ENCODE measurements around the gene SLC22A23.

The SLC22A23 gene

DNA sequence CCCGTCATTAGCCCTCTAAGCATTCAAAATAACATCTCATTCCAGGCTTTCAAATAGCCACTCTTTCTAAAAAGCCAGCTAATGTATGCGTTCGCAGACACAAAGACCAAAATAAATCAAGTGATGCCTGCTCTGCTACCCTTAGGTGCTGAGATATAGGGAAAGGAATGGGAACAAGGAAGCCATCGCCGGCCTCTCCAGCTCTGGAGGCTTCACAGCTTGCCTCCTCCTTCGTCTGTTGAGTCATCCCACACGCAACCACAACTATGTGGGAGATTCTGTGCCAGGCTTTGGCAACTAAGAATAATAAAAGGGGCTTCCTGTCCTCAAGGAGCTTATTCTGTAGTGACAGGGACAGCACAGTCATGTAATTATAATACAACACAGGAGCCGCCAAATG lies 27.3 kb upstream of the SLC22A23 start:
- peaks cover 15% of the 10 kb centered on the region for H3K9me3 Mint-ChIP-seq
- no peak overlapping the region for H3K4me3 Mint-ChIP-seq
- H3K4me1 Mint-ChIP-seq, result no peaks in the 10 kb centered on the region
- no peak overlapping the region for H3K27ac Mint-ChIP-seq
- H3K36me3 Mint-ChIP-seq, result peaks cover 10% of the 10 kb centered on the region
- peaks cover 12% of the 10 kb centered on the region for H3K27me3 Mint-ChIP-seq

- H3K27ac Mint-ChIP-seq, result no peak overlapping the region
- peaks cover 10% of the 10 kb centered on the region for H3K36me3 Mint-ChIP-seq
- H3K9me3 Mint-ChIP-seq, result peaks cover 15% of the 10 kb centered on the region
- H3K4me3 Mint-ChIP-seq, result no peak overlapping the region
- H3K27me3 Mint-ChIP-seq, result peaks cover 10% of the 10 kb centered on the region
- no peaks in the 10 kb centered on the region for H3K4me1 Mint-ChIP-seq
Observed at GRCh38 chr6:3483675-3484074, 26.8 kb upstream of the SLC22A23 start.

GRCh38 chr6:3482869-3483268 lies 26.0 kb upstream of the SLC22A23 start:
- peaks cover 15% of the 10 kb centered on the region for H3K9me3 Mint-ChIP-seq
- H3K4me3 Mint-ChIP-seq, result no peak overlapping the region
- no peak overlapping the region for H3K27ac Mint-ChIP-seq
- peaks cover 10% of the 10 kb centered on the region for H3K36me3 Mint-ChIP-seq
- H3K4me1 Mint-ChIP-seq, result no peaks in the 10 kb centered on the region
- peaks cover 10% of the 10 kb centered on the region for H3K27me3 Mint-ChIP-seq

DNA sequence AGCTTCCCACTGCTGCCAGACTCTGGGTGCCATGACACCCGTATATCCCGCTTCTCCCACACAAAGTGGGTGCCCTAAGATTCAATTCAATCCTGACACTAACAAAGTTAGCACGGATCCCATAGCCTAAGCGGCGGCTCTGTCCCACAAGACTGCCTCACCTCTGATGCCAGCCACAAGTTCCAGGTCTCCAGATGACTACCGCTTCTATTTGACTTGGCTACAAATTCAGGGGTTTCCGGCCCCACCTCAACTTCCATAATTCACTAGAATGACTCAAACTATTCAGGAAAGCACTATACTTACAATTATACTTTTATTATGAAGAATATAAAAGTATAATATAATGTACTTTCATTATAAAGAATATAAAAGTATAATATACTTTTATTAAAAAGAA lies 24.8 kb upstream of the SLC22A23 start:
- H3K27ac Mint-ChIP-seq, result no peak overlapping the region
- H3K4me3 Mint-ChIP-seq, result no peak overlapping the region
- H3K27me3 Mint-ChIP-seq, result peaks cover 10% of the 10 kb centered on the region
- peaks cover 15% of the 10 kb centered on the region for H3K9me3 Mint-ChIP-seq
- no peaks in the 10 kb centered on the region for H3K4me1 Mint-ChIP-seq
- peaks cover 10% of the 10 kb centered on the region for H3K36me3 Mint-ChIP-seq

- H3K27ac Mint-ChIP-seq, result no peak overlapping the region
- H3K4me1 Mint-ChIP-seq, result no peaks in the 10 kb centered on the region
- peaks cover 10% of the 10 kb centered on the region for H3K36me3 Mint-ChIP-seq
- H3K27me3 Mint-ChIP-seq, result peaks cover 10% of the 10 kb centered on the region
- peaks cover 15% of the 10 kb centered on the region for H3K9me3 Mint-ChIP-seq
- no peak overlapping the region for H3K4me3 Mint-ChIP-seq
Observed at GRCh38 chr6:3480009-3480408, 23.2 kb upstream of the SLC22A23 start.

DNA sequence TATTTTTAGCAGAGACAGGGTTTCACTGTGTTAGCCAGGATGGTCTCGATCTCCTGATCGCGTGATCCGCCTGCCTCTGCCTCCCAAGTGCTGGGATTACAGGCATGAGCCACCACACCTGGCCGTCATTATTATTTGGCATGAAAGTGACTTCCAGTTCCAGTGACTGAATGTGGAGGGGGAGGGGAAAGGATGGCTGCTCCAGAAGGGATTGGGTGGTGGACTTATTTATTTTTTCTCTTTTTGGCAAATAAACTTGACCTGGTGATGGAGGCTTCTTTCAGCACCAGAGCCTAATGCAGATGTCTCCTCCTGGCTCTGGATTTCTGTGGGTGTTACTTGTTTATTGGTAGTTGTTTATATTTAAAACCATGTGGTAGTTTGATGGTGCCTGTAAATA lies 16.9 kb upstream of the SLC22A23 start:
- peaks cover 2% of the 10 kb centered on the region for H3K27me3 Mint-ChIP-seq
- H3K4me3 Mint-ChIP-seq, result no peak overlapping the region
- H3K27ac Mint-ChIP-seq, result no peak overlapping the region
- peaks cover 4% of the 10 kb centered on the region for H3K4me1 Mint-ChIP-seq
- H3K36me3 Mint-ChIP-seq, result no peaks in the 10 kb centered on the region
- H3K9me3 Mint-ChIP-seq, result no peaks in the 10 kb centered on the region

DNA sequence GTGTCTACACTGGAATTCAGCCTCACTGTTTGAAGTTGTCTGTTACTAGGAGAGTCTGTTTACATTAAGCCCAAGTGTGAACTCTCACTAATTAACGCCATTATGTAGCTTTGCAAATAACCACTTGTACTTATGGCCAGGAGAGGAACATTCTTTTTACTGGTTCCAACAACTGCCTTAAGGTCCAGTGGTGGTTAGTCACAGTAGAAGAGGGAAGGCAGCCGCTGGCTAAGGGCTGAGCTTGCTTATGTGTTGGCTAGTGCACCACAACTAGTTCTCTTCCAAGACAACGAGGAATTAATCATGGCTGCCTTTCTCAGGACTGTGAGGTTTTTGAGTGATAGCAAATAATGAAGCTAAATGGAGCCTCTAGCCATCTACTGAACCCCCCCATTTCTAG lies 14.9 kb upstream of the SLC22A23 start:
- Mint-ChIP-seq H3K4me1 (peaks cover 4% of the 10 kb centered on the region), H3K9me3 (no peaks in the 10 kb centered on the region), H3K36me3 (no peaks in the 10 kb centered on the region), H3K27ac (no peak overlapping the region), H3K4me3 (no peak overlapping the region), H3K27me3 (peaks cover 2% of the 10 kb centered on the region)

DNA sequence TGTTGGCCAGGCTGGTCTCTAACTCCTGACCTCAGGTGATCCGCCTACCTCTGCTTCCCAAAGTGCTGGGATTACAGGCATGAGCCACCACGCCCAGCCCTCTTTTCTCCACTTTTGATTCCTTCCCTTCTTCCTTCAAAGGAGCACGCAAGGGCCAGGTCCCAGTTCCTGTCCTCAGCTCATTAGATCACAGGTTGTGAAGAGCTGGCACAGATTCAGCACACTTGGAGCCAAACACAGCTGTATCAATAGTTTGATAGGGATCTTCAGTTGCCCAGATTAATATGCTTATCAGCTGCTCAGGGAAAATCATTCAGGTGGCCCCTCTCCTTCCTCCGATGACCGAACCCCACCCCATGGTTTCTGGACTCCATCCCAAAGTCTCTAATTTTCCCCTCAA lies 14.4 kb upstream of the SLC22A23 start:
- Mint-ChIP-seq H3K27me3 (peaks cover 2% of the 10 kb centered on the region), H3K4me1 (peaks cover 4% of the 10 kb centered on the region), H3K27ac (no peak overlapping the region), H3K36me3 (no peaks in the 10 kb centered on the region), H3K4me3 (no peak overlapping the region), H3K9me3 (no peaks in the 10 kb centered on the region)

DNA sequence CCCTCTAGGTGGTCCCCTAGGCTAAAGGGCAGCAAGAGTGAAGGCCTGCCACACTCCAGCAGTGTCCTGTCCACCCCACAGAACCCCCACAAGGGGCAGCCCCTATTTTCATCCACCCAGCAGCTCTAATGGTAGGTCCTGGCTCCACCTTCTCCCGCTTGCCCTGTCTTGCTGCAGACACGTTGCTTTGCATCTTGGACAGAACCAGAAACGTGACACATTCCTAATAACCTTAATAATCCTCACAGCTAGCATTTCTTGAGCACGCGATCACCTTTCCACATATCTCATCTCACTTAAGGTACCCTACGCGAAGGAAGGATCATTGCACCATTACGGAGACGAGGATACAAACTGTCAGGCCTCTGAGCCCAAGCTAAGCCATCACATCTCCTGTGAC lies 11.7 kb upstream of the SLC22A23 start:
- Mint-ChIP-seq H3K27me3 (peaks cover 2% of the 10 kb centered on the region), H3K36me3 (peaks cover 1% of the 10 kb centered on the region), H3K4me1 (peaks cover 4% of the 10 kb centered on the region), H3K9me3 (no peaks in the 10 kb centered on the region), H3K27ac (no peak overlapping the region), H3K4me3 (no peak overlapping the region)

DNA sequence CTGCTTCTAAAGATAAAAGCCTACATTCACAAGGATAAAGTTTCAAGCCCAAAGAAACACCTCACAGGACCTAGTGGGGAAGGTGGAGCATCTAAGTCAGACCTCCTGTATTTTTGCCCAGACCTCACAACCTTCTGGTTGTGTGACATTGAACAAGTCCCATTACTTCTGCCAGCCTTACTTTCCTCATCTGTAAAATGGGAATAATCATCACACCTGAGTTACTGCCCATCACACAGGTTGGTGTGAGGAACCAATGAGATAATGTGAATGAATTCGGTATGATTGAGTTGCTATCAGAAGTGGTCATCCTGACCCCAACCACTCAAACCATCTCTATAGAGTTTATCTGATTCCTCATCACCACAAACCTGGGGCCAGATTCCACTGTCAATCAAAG lies 11.1 kb upstream of the SLC22A23 start:
- Mint-ChIP-seq H3K27ac (no peak overlapping the region), H3K4me3 (no peak overlapping the region), H3K36me3 (peaks cover 1% of the 10 kb centered on the region), H3K4me1 (peaks cover 2% of the 10 kb centered on the region), H3K9me3 (no peaks in the 10 kb centered on the region), H3K27me3 (peaks cover under 1% of the 10 kb centered on the region)

DNA sequence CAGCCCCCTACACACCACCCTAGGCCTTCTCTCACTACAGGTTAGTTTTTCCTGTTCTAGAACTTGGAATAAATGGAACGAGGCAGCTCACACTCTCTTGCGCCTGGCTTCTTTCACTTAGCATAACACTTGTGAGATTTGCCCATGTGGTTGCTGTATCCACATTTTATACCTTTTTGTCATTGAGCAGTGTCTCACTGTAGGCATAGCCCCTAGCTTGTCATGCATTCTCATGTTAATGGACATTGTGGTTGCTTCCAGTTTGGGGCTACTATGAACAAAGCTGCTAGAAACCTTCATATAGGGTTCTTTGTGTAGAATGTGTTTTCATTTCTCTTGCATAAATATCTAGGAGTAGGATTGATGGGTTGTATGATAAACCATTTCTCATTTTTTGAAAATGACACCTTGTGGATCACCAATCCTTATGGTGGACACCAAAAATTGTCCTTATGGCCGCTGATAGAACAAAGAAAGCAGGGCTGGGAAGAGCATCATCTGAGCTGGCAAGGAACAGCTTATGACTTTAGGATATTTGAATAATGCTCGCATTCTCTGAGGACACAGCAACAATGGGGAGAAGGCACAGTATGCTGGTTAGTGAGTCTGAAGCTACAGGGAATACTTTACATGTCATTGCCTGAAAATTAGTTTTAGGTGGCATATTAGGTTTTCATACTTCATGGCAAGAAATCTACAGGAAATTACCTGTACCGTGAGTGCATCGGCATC lies 9.8 kb upstream of the SLC22A23 start:
- Mint-ChIP-seq H3K4me3 (no peak overlapping the region), H3K27ac (peak overlapping the region; percentile 2), H3K27me3 (no peaks in the 10 kb centered on the region), H3K4me1 (no peaks in the 10 kb centered on the region), H3K9me3 (no peaks in the 10 kb centered on the region), H3K36me3 (peaks cover 1% of the 10 kb centered on the region)

- Mint-ChIP-seq H3K27me3 (peaks cover 4% of the 10 kb centered on the region), H3K9me3 (no peaks in the 10 kb centered on the region), H3K4me1 (peaks cover 6% of the 10 kb centered on the region), H3K36me3 (peaks cover 1% of the 10 kb centered on the region), H3K4me3 (no peak overlapping the region), H3K27ac (no peak overlapping the region)
Observed at GRCh38 chr6:3460253-3460652, 3.4 kb upstream of the SLC22A23 start.

DNA sequence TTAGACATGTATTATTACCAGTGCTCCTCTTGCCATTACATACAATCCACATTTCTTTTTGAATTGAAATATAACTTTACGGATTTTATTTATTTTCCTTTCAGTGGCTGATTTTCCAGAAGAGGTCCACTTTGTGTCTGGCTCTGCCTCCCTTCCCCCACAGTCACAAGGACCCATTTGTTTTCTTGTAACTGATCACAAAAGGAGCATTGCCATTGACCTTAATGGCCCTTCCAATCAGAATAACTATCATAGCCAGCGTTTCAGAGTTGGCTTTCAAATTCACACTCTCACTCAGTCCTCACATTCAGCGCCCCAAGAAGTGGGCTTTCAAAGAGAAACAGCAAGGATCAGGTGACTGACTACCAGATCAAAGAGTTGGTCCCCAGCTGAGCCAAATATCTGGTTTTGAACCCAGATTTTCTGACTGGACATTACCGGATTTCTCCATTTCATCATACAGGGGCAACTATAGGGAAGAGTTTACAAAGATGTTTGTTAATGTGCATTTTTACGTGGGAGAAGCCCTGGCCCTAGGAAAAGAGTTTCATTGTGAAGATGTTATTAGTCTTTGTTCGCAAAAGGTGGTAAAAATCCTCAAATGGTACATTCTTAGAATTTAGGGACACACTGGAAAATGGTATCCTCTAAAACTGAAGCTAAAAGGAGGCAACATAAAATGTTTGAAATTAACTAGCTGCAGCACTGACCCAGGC lies 2.0 kb upstream of the SLC22A23 start:
- H3K4me1 Mint-ChIP-seq, result peaks cover 6% of the 10 kb centered on the region
- no peak overlapping the region for H3K27ac Mint-ChIP-seq
- H3K27me3 Mint-ChIP-seq, result peaks cover 4% of the 10 kb centered on the region
- no peak overlapping the region for H3K4me3 Mint-ChIP-seq
- H3K36me3 Mint-ChIP-seq, result no peaks in the 10 kb centered on the region
- H3K9me3 Mint-ChIP-seq, result no peaks in the 10 kb centered on the region

GRCh38 chr6:3457710-3458602 lies 1.1 kb upstream of the SLC22A23 start:
- Mint-ChIP-seq H3K36me3 (no peaks in the 10 kb centered on the region), H3K4me1 (peaks cover 6% of the 10 kb centered on the region), H3K27ac (peak overlapping the region; percentile 30), H3K9me3 (no peaks in the 10 kb centered on the region), H3K27me3 (peaks cover 4% of the 10 kb centered on the region), H3K4me3 (peak overlapping the region; percentile 82)

- no peak overlapping the region for H3K4me3 Mint-ChIP-seq
Observed at GRCh38 chr6:3456395-3456897, 404 bp downstream of the SLC22A23 start.

More at GRCh38 chr6:3456395-3456897, 404 bp downstream of the SLC22A23 start:
- H3K36me3 Mint-ChIP-seq, result no peaks in the 10 kb centered on the region
- H3K27me3 Mint-ChIP-seq, result peaks cover 4% of the 10 kb centered on the region
- no peak overlapping the region for H3K27ac Mint-ChIP-seq
- H3K4me1 Mint-ChIP-seq, result peaks cover 17% of the 10 kb centered on the region
- H3K9me3 Mint-ChIP-seq, result no peaks in the 10 kb centered on the region
